Measurements from ENCODE around the gene GAR1.

GAR1 gene

DNA sequence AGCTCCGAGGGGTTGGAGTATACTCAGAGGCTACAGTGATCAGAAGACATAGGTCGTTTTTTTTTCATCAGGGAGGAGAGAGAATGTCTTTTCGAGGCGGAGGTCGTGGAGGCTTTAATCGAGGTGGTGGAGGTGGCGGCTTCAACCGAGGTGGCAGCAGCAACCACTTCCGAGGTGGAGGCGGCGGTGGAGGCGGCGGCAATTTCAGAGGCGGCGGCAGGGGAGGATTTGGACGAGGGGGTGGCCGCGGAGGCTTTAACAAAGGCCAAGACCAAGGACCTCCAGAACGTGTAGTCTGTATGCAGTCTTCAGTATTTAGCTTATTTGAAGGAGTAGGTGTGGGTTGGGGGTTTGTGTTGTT, 500 bp downstream of the GAR1 start:
- peak overlapping the region; percentile 86 for H3K27ac ChIP-seq (ENCODE audit: low read length, poor library complexity, severe bottlenecking)
- peaks cover 12% of the 10 kb centered on the region for H3K79me1 ChIP-seq (replicated peaks; ENCODE audit: low read length, poor library complexity, severe bottlenecking)
- peak overlapping the region; percentile 48 to 86 for H3K18ac ChIP-seq (ENCODE audit: low read depth in 1 of 2, low read length in 2 of 2)
- H3K14ac ChIP-seq (ENCODE audit: low read length in 2 of 2), result peak overlapping the region in 1 of 2 experiments; percentile 95
- peak overlapping the region in 1 of 2 experiments; percentile 77 for H2BK12ac ChIP-seq (ENCODE audit: low read length in 2 of 2)
- no peak overlapping the region for H2BK120ac ChIP-seq (ENCODE audit: low read depth, low read length)
- DNase-seq, result no peak
- peak overlapping the region; percentile 91 for H2AFZ ChIP-seq (ENCODE audit: low read depth, low read length)
- H2AK5ac ChIP-seq (ENCODE audit: low read length, severe bottlenecking), result peak overlapping the region; percentile 54
- peak overlapping the region; percentile 97 to 100 for H3K4me3 ChIP-seq (ENCODE audit: insufficient read depth in 1 of 2, low read depth in 1 of 2, low read length in 2 of 2)
- no peak overlapping the region for H2BK5ac ChIP-seq (ENCODE audit: low read depth, low read length, poor library complexity, severe bottlenecking)
- WGBS, result under 1% methylated on average over 19 of the region's 19 CpGs
- peak overlapping the region; percentile 52 for H4K8ac ChIP-seq (ENCODE audit: low read length)
- no peaks in the 10 kb centered on the region for H3K4me1 ChIP-seq (ENCODE audit: control insufficient read depth, insufficient read depth, low read depth, low read length)
- H3K23ac ChIP-seq (ENCODE audit: low read length in 2 of 2), result no peak overlapping the region
- peak overlapping the region; percentile 94 for H3K4me2 ChIP-seq (ENCODE audit: low read length, poor library complexity, severe bottlenecking)
- peaks cover 8 to 33% of the 10 kb centered on the region in 2 experiments for H3K36me3 ChIP-seq (ENCODE audit: control insufficient read depth in 1 of 2, insufficient read depth in 2 of 2, low read depth in 1 of 2, low read length in 2 of 2)
- H3K4ac ChIP-seq (ENCODE audit: low read depth in 1 of 2, low read length in 2 of 2), result peak overlapping the region; percentile 75 to 97
- H4K91ac ChIP-seq (ENCODE audit: low read length), result peak overlapping the region; percentile 34
- H3K9me3 ChIP-seq (ENCODE audit: control insufficient read depth, low read length), result no peaks in the 10 kb centered on the region
- no peaks in the 10 kb centered on the region for H3K27me3 ChIP-seq (ENCODE audit: control insufficient read depth in 1 of 2, insufficient read depth in 1 of 2, low read length in 2 of 2)
- H3K9ac ChIP-seq (ENCODE audit: low read length), result peak overlapping the region; percentile 98
- H2BK15ac ChIP-seq (ENCODE audit: low read depth, poor library complexity, severe bottlenecking), result no peak overlapping the region

DNA sequence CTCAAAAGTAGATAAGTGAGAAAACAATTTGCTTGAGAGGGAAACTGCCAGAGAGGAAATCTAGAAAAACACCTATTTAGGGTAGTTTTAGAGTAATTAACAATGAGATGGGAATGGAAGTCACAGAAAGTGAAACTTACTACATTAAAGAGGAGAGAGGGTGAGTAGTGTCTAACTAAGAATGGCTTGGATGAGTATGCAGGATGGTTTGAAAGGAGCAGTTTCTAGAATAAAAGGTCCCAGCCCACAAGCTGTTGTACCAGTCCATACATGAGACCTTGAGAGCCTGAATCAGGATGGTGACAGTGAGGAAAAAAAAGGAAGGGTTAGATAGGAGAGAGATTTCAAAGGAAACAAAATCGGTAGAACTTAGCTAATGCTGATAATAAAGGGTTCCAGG, 1.3 kb downstream of the GAR1 start:
- H4K8ac ChIP-seq (ENCODE audit: low read length), result no peak overlapping the region

DNA sequence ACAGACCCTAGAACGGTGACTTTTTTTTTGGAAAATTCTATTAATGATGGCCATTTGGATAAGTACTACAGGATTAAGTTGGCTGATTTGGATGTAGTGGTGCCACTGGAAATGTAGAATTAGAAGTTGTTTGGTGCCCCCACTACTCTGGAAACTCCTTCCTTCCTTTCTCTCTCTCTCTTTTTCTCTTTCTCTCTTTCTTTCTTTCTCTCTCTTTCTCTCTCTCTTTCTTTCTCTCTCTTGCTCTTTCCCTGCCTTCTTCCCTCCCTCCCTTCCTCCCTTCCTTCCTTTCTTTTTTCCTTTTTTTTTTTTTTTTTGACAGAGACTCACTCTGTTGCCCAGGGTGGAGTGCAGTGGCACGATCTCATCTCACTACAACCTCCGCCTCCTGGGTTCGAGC, 2.7 kb downstream of the GAR1 start:
- Histone ChIP-seq H3K27ac (ENCODE audit: low read length, poor library complexity, severe bottlenecking) (no peak overlapping the region), H2BK120ac (ENCODE audit: low read depth, low read length) (no peak overlapping the region), H2AFZ (ENCODE audit: low read depth, low read length) (no peak overlapping the region), H3K4me2 (ENCODE audit: low read length, poor library complexity, severe bottlenecking) (no peak overlapping the region), H3K79me1 (replicated peaks; ENCODE audit: low read length, poor library complexity, severe bottlenecking) (peaks cover 18% of the 10 kb centered on the region), H3K36me3 (ENCODE audit: control insufficient read depth in 1 of 2, insufficient read depth in 2 of 2, low read depth in 1 of 2, low read length in 2 of 2) (peaks cover 14 to 53% of the 10 kb centered on the region in 2 experiments), H3K4ac (ENCODE audit: low read depth in 1 of 2, low read length in 2 of 2) (no peak overlapping the region), H4K8ac (ENCODE audit: low read length) (no peak overlapping the region), H3K4me1 (ENCODE audit: control insufficient read depth, insufficient read depth, low read depth, low read length) (no peaks in the 10 kb centered on the region), H3K14ac (ENCODE audit: low read length in 2 of 2) (no peak overlapping the region), H3K27me3 (ENCODE audit: control insufficient read depth in 1 of 2, insufficient read depth in 1 of 2, low read length in 2 of 2) (no peaks in the 10 kb centered on the region), H4K91ac (ENCODE audit: low read length) (no peak overlapping the region), H3K4me3 (ENCODE audit: insufficient read depth in 1 of 2, low read depth in 1 of 2, low read length in 2 of 2) (no peak overlapping the region), H2BK12ac (ENCODE audit: low read length in 2 of 2) (no peak overlapping the region), H3K23ac (ENCODE audit: low read length in 2 of 2) (no peak overlapping the region), H2BK15ac (ENCODE audit: low read depth, poor library complexity, severe bottlenecking) (no peak overlapping the region), H2BK5ac (ENCODE audit: low read depth, low read length, poor library complexity, severe bottlenecking) (no peak overlapping the region), H3K9ac (ENCODE audit: low read length) (no peak overlapping the region), H2AK5ac (ENCODE audit: low read length, severe bottlenecking) (no peak overlapping the region), H3K18ac (ENCODE audit: low read depth in 1 of 2, low read length in 2 of 2) (no peak overlapping the region), H3K9me3 (ENCODE audit: control insufficient read depth, low read length) (no peaks in the 10 kb centered on the region)
- no peak for DNase-seq
- WGBS, result 100% methylated on average over 4 of the region's 4 CpGs

More for the DNA sequence above, 1.3 kb downstream of the GAR1 start:
- Histone ChIP-seq H2AK5ac (ENCODE audit: low read length, severe bottlenecking) (no peak overlapping the region), H3K4me3 (ENCODE audit: insufficient read depth in 1 of 2, low read depth in 1 of 2, low read length in 2 of 2) (peak overlapping the region in 1 of 2 experiments; percentile 100), H3K4me1 (ENCODE audit: control insufficient read depth, insufficient read depth, low read depth, low read length) (no peaks in the 10 kb centered on the region), H3K14ac (ENCODE audit: low read length in 2 of 2) (no peak overlapping the region), H2BK120ac (ENCODE audit: low read depth, low read length) (no peak overlapping the region), H3K18ac (ENCODE audit: low read depth in 1 of 2, low read length in 2 of 2) (no peak overlapping the region), H4K91ac (ENCODE audit: low read length) (no peak overlapping the region), H2AFZ (ENCODE audit: low read depth, low read length) (no peak overlapping the region), H3K79me1 (replicated peaks; ENCODE audit: low read length, poor library complexity, severe bottlenecking) (peaks cover 13% of the 10 kb centered on the region), H3K27ac (ENCODE audit: low read length, poor library complexity, severe bottlenecking) (no peak overlapping the region), H2BK15ac (ENCODE audit: low read depth, poor library complexity, severe bottlenecking) (no peak overlapping the region), H3K27me3 (ENCODE audit: control insufficient read depth in 1 of 2, insufficient read depth in 1 of 2, low read length in 2 of 2) (no peaks in the 10 kb centered on the region), H2BK5ac (ENCODE audit: low read depth, low read length, poor library complexity, severe bottlenecking) (no peak overlapping the region), H3K36me3 (ENCODE audit: control insufficient read depth in 1 of 2, insufficient read depth in 2 of 2, low read depth in 1 of 2, low read length in 2 of 2) (peaks cover 8 to 41% of the 10 kb centered on the region in 2 experiments), H3K23ac (ENCODE audit: low read length in 2 of 2) (no peak overlapping the region), H3K4ac (ENCODE audit: low read depth in 1 of 2, low read length in 2 of 2) (no peak overlapping the region), H3K4me2 (ENCODE audit: low read length, poor library complexity, severe bottlenecking) (peak overlapping the region; percentile 58), H2BK12ac (ENCODE audit: low read length in 2 of 2) (no peak overlapping the region), H3K9ac (ENCODE audit: low read length) (peak overlapping the region; percentile 98), H3K9me3 (ENCODE audit: control insufficient read depth, low read length) (no peaks in the 10 kb centered on the region)
- peak; percentile 12 for DNase-seq
- whole genome bisulfite sequencing, result 86% methylated on average over 1 of the region's 1 CpG

DNA sequence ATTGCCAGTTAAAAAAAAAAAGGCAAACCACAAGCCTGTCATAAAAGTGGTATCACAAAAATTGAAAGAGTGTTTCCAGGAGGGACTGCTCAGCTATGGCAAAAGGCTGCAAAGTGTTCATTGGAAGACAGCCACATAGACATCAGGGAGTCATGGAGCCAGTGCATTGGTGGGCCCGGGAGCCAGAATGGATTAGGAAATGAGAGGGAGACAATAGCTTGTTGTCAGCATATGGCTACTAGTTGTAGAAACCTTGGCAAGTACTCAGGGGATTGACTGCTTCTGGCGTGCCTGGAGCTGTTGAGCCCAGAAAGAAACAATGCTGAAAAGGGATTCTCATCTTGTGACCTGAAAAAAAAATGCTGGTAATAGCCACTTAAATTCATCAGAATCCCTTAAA, 5.0 kb downstream of the GAR1 start:
- H3K4ac ChIP-seq (ENCODE audit: low read depth in 1 of 2, low read length in 2 of 2), result no peak overlapping the region
- H3K9ac ChIP-seq (ENCODE audit: low read length), result no peak overlapping the region
- H2AK5ac ChIP-seq (ENCODE audit: low read length, severe bottlenecking), result no peak overlapping the region
- H3K23ac ChIP-seq (ENCODE audit: low read length in 2 of 2), result no peak overlapping the region
- no peak for DNase-seq
- no peak overlapping the region for H3K18ac ChIP-seq (ENCODE audit: low read depth in 1 of 2, low read length in 2 of 2)
- H2BK12ac ChIP-seq (ENCODE audit: low read length in 2 of 2), result no peak overlapping the region
- no peak overlapping the region for H3K4me3 ChIP-seq (ENCODE audit: insufficient read depth in 1 of 2, low read depth in 1 of 2, low read length in 2 of 2)
- H2BK120ac ChIP-seq (ENCODE audit: low read depth, low read length), result no peak overlapping the region
- H4K8ac ChIP-seq (ENCODE audit: low read length), result no peak overlapping the region
- no peak overlapping the region for H4K91ac ChIP-seq (ENCODE audit: low read length)
- no peak overlapping the region for H3K27ac ChIP-seq (ENCODE audit: low read length, poor library complexity, severe bottlenecking)
- 95% methylated on average over 1 of the region's 2 CpGs for WGBS
- H3K14ac ChIP-seq (ENCODE audit: low read length in 2 of 2), result no peak overlapping the region
- H3K9me3 ChIP-seq (ENCODE audit: control insufficient read depth, low read length), result no peaks in the 10 kb centered on the region
- H3K79me1 ChIP-seq (replicated peaks; ENCODE audit: low read length, poor library complexity, severe bottlenecking), result peaks cover 18% of the 10 kb centered on the region
- H3K36me3 ChIP-seq (ENCODE audit: control insufficient read depth in 1 of 2, insufficient read depth in 2 of 2, low read depth in 1 of 2, low read length in 2 of 2), result peaks cover 14 to 75% of the 10 kb centered on the region in 2 experiments
- no peak overlapping the region for H2BK5ac ChIP-seq (ENCODE audit: low read depth, low read length, poor library complexity, severe bottlenecking)
- no peaks in the 10 kb centered on the region for H3K27me3 ChIP-seq (ENCODE audit: control insufficient read depth in 1 of 2, insufficient read depth in 1 of 2, low read length in 2 of 2)
- H2AFZ ChIP-seq (ENCODE audit: low read depth, low read length), result no peak overlapping the region
- H3K4me2 ChIP-seq (ENCODE audit: low read length, poor library complexity, severe bottlenecking), result no peak overlapping the region
- no peaks in the 10 kb centered on the region for H3K4me1 ChIP-seq (ENCODE audit: control insufficient read depth, insufficient read depth, low read depth, low read length)
- H2BK15ac ChIP-seq (ENCODE audit: low read depth, poor library complexity, severe bottlenecking), result no peak overlapping the region

All from mesenchymal stem cell (in vitro differentiated cells and primary cell).